AG04449 (cell line): ENCODE results near the gene RNF130.

Experiments used
- CTCF ChIA-PET: fragments of 350-600 bp; formaldehyde crosslinking; extraction: SDS; loops from one replicate; lab custom pipeline; 2021; ENCODE audit warnings: antibody characterized with exemption; lab: Yijun Ruan, JAX
- POLR2A ChIA-PET: fragments of 400-600, 350-600 bp; formaldehyde crosslinking; extraction: SDS; loops from one replicate; lab custom pipeline; 2020; ENCODE audit warnings: antibody characterized with exemption, inconsistent platforms; lab: Yijun Ruan, JAX
- DNase-seq: peaks from one replicate; pipeline ENCODE4 v3.0.0-alpha.2; 2010; ENCODE audit warnings: low read depth, low spot score
- H3K4me3 ChIP-seq: 2 replicates; pipeline ENCODE4 v1.5.1; 2011; ENCODE audit warnings: low read depth, mild to moderate bottlenecking, control low read depth, low read length
- TF ChIP-seq, protein P1 (sequence below): IDR thresholded peaks from one replicate; pipeline ENCODE4 v1.5.1; 2011; ENCODE audit warnings: mild to moderate bottlenecking, moderate library complexity, low read length, control low read depth, inconsistent platforms; ENCODE audit not compliant: insufficient read depth; ENCODE audit errors: missing control alignments

RNF130 gene

GRCh38 chr5:180053061-180053602, 18.4 kb downstream of the RNF130 start:
- no peak overlapping the region for H3K4me3 ChIP-seq
- DNase-seq: no peak
- TF ChIP-seq, protein P1, sequence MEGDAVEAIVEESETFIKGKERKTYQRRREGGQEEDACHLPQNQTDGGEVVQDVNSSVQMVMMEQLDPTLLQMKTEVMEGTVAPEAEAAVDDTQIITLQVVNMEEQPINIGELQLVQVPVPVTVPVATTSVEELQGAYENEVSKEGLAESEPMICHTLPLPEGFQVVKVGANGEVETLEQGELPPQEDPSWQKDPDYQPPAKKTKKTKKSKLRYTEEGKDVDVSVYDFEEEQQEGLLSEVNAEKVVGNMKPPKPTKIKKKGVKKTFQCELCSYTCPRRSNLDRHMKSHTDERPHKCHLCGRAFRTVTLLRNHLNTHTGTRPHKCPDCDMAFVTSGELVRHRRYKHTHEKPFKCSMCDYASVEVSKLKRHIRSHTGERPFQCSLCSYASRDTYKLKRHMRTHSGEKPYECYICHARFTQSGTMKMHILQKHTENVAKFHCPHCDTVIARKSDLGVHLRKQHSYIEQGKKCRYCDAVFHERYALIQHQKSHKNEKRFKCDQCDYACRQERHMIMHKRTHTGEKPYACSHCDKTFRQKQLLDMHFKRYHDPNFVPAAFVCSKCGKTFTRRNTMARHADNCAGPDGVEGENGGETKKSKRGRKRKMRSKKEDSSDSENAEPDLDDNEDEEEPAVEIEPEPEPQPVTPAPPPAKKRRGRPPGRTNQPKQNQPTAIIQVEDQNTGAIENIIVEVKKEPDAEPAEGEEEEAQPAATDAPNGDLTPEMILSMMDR: no peak
- ChIA-PET POLR2A (no interaction called here), CTCF (interaction anchor here (0.8 to 1.5 kb wide), 3 partner anchors 11 to 155 kb away, joined by 3 to 5 read pairs (median 3); no protein-coding TSS in a partner anchor)

DNA sequence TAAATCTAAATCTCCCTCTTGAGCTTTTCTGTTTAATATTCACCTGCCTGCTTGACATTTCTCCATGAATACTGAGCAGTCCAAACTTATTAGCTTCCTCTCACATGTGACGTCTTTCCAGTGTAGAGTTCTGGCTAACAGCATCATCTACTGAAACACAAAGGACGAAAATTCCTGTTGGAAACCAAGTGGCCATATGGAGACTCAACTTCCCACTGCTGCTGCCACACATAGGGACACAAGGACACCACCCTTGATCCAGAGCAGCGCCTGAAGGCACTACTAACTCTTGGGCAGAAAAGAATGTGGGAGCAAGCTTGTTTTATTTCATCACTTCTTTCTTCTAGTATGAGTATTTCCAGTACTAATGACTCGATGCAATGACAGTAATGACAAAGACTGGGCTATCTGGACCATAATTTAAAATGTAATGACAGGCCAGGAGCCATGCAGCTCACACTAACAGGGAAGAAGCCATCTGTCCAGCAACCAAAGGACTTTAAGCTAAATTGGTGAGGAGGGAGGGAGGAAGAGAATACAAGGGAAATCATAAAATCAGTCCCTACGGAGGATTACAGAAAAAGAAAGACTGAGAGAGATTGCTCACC, 19.2 kb downstream of the RNF130 start:
- ChIA-PET POLR2A (no interaction called here), CTCF (interaction anchor here (1.3 to 1.5 kb wide), 3 partner anchors 12 to 38 kb away, joined by 3 to 5 read pairs (median 4); no protein-coding TSS in a partner anchor)
- DNase-seq: no peak
- H3K4me3 ChIP-seq: no peak overlapping the region
- TF ChIP-seq, protein P1: no peak

GRCh38 chr5:180050121-180050940, 21.2 kb downstream of the RNF130 start:
- POLR2A ChIA-PET: no interaction called here
- CTCF ChIA-PET: interaction anchor here (0.9 kb wide), 1 partner anchor 41 kb away, joined by 3 read pairs; no protein-coding TSS in a partner anchor
- DNase-seq: no peak

DNA sequence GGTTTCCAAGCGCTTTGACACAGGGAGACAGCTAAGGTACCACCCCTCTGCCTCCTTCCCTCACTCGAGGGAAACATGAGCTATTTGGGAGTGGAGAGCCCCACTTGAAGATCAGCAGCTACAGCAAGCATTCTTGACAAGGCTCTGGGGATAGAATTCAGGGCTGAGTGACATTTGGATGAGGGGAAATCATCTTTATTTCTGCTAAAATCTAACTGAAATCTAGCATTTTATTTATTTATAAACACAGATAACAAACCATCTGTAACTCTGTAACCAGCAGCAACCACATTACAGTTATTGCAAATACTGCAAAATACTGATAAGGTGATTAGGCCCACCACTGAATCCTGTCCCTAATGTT, 22.4 kb downstream of the RNF130 start:
- H3K4me3 ChIP-seq: no peak overlapping the region
- CTCF ChIA-PET: interaction anchor here (0.9 to 1.0 kb wide), 2 partner anchors 21 to 42 kb away, joined by 3 read pairs; no protein-coding TSS in a partner anchor
- POLR2A ChIA-PET: no interaction called here
- TF ChIP-seq, protein P1: no peak
- DNase-seq: no peak

More at GRCh38 chr5:180050121-180050940, 21.2 kb downstream of the RNF130 start:
- no peak overlapping the region for H3K4me3 ChIP-seq
- TF ChIP-seq, protein P1: no peak

- TF ChIP-seq, protein P1: no peak
- no peak overlapping the region for H3K4me3 ChIP-seq
- ChIA-PET POLR2A (no interaction called here), CTCF (no interaction called here)
- DNase-seq: no peak
Measured at GRCh38 chr5:180047667-180048066, 23.9 kb downstream of the RNF130 start.

- TF ChIP-seq, protein P1: no peak
- POLR2A ChIA-PET: no interaction called here
- H3K4me3 ChIP-seq: no peak overlapping the region
- no peak for DNase-seq
- CTCF ChIA-PET: no interaction called here
Measured at GRCh38 chr5:180046656-180047055, 24.9 kb downstream of the RNF130 start.
